GM12878 (cell line): ENCODE data around the gene TEX2. TPM values are rescaled to one million over a fixed set of nuclear protein-coding genes. Genes with fewer than 3 reads are reported as not detected.

Source experiments
- ATAC-seq: fragments of 200-7000 bp; cut with Tn5 transposase; 3 replicates; pipeline ENCODE4 v1.9.1; 2020; ENCODE audit warnings: mild to moderate bottlenecking, moderate library complexity
- BruUV-seq: library from RNA; stranded (reverse); fragments of 400-500 nt; replicated peaks from 2 replicates; lab custom pipeline; 2021; lab: Mats Ljungman, UMichigan
- CTCF ChIA-PET: fragments of 300-600 bp; sonication (Branson Sonifier 250); formaldehyde crosslinking; extraction: SDS; loops from one replicate; lab custom pipeline; 2021; ENCODE audit warnings: inconsistent platforms; lab: Yijun Ruan, JAX
- POLR2A ChIA-PET: fragments of 350-600 bp; formaldehyde crosslinking; extraction: SDS; loops from one replicate; lab custom pipeline; 2021; ENCODE audit warnings: inconsistent platforms; lab: Charles Lee
- RAD21 ChIA-PET: fragments of 300-600 bp; sonication (Branson Sonifier 250); formaldehyde crosslinking; loops from one replicate; lab custom pipeline; 2023; ENCODE audit warnings: antibody characterized with exemption; ENCODE audit not compliant: unreplicated experiment; lab: Charles Lee
- SMC1A ChIA-PET: fragments of 300-600 bp; sonication (Branson Sonifier 250); formaldehyde crosslinking; loops from one replicate; lab custom pipeline; 2023; ENCODE audit not compliant: unreplicated experiment, uncharacterized antibody; lab: Charles Lee
- DNase-seq: peaks from one replicate; pipeline ENCODE4 v3.0.0-alpha.2; 2011; ENCODE audit warnings: low read depth, low spot score
- FAIRE-seq: peaks from 3 replicates; lab custom pipeline; 2011; peaks lifted over from hg19 to GRCh38; lab: Jason Lieb, UNC
- H2AFZ ChIP-seq: 2 replicates; pipeline ENCODE4 v1.6.0; 2011; ENCODE audit warnings: low read depth, low read length, control low read depth; ENCODE audit not compliant: control insufficient read depth
- H3K27ac ChIP-seq: 2 replicates; pipeline ENCODE4 v1.5.1; 2011; ENCODE audit warnings: control low read depth; ENCODE audit not compliant: control insufficient read depth, insufficient read depth
- H3K27me3 ChIP-seq, 2 experiments: replicated peaks in 1 of 2; 2 replicates each; pipeline versions ENCODE4 v1.6.0 to v1.6.1; 2011; ENCODE audit warnings: low read length in 1 of 2; ENCODE audit not compliant: control insufficient read depth in 2 of 2, insufficient read depth in 2 of 2
- H3K36me3 ChIP-seq, 2 experiments: 2 replicates each; pipeline ENCODE4 v1.5.1; 2011; ENCODE audit warnings: low read length in 1 of 2; ENCODE audit not compliant: control insufficient read depth in 2 of 2, insufficient read depth in 2 of 2
- H3K4me1 ChIP-seq: 2 replicates; pipeline ENCODE4 v1.6.1; 2011; ENCODE audit warnings: mild to moderate bottlenecking, low read length, moderate library complexity, mixed read lengths; ENCODE audit not compliant: control insufficient read depth, insufficient read depth
- H3K4me2 ChIP-seq: 2 replicates; pipeline ENCODE4 v1.6.0; 2011; ENCODE audit warnings: control low read depth; ENCODE audit not compliant: control insufficient read depth, insufficient read depth
- H3K4me3 ChIP-seq: fragments of 200-600 bp; sonication (generic); 2 replicates; pipeline ENCODE4 v1.5.1; 2016
- H3K79me2 ChIP-seq: 2 replicates; pipeline ENCODE4 v1.6.0; 2011; ENCODE audit warnings: low read length; ENCODE audit not compliant: control insufficient read depth, insufficient read depth
- H3K9ac ChIP-seq: 2 replicates; pipeline ENCODE4 v1.8.0; 2011; ENCODE audit warnings: low read length, control low read depth, mixed read lengths; ENCODE audit not compliant: control insufficient read depth, insufficient read depth
- H3K9me3 ChIP-seq: replicated peaks from 3 replicates; pipeline ENCODE4 v1.5.1; 2011; ENCODE audit warnings: mild to moderate bottlenecking, low read length; ENCODE audit not compliant: control insufficient read depth, insufficient read depth
- H4K20me1 ChIP-seq: 2 replicates; pipeline ENCODE4 v1.6.0; 2011; ENCODE audit not compliant: control insufficient read depth, insufficient read depth
- HCFC1 ChIP-seq: fragments of 150-350 bp; IDR thresholded peaks from 2 replicates; pipeline ENCODE4 v1.6.1; 2014; ENCODE audit warnings: low read length
- NR2F1 ChIP-seq: fragments of 450-650 bp; conservative IDR thresholded peaks from 2 replicates; pipeline ENCODE4 v1.6.1; 2017; ENCODE audit warnings: mild to moderate bottlenecking
- SUZ12 ChIP-seq: fragments of 200-600 bp; sonication (generic); IDR thresholded peaks from one replicate; pipeline ENCODE4 v1.6.1; 2018; ENCODE audit warnings: antibody characterized with exemption, mild to moderate bottlenecking; ENCODE audit not compliant: unreplicated experiment
- TBL1XR1 ChIP-seq: IDR thresholded peaks from 2 replicates; pipeline ENCODE4 v1.6.1; 2012; ENCODE audit warnings: low read depth, low read length, improper control_type of control experiment
- ZBED1 ChIP-seq: IDR thresholded peaks from 2 replicates; pipeline ENCODE4 v1.6.1; 2016; ENCODE audit warnings: borderline replicate concordance
- ZNF207 ChIP-seq: fragments of 450-650 bp; IDR thresholded peaks from 2 replicates; pipeline ENCODE4 v1.6.1; 2014; ENCODE audit warnings: antibody characterized with exemption, mild to moderate bottlenecking, borderline replicate concordance
- WGBS: methylation state at CpG from one replicate; pipeline ENCODE4 v1.1.6; 2016; ENCODE audit warnings: low lambda C conversion rate; ENCODE audit not compliant: insufficient replicate concordance, insufficient coverage; ENCODE audit errors: missing lambda C conversion rate; 5-methylcytosine and 5-hydroxymethylcytosine counted together
- in situ Hi-C: fragments of 300-500 bp; cut with MboI; formaldehyde crosslinking; loops from 9 replicates; pipeline ENCODE4 v1.14.3; 2018; ENCODE audit warnings: mixed read lengths
- intact Hi-C: fragments of 100-400 bp; cut with micrococcal nuclease; formaldehyde crosslinking; loops from one replicate; pipeline ENCODE4 v1.14.2; 2022; ENCODE audit not compliant: unreplicated experiment
- polyA plus RNA-seq, 11 experiments: library from polyadenylated mRNA; depleted of rRNA in 4 of 11; unstranded in 6 of 11; stranded (reverse) in 5 of 11; fragments of >200 nt; fragmentation: Nextera tagmentation in 4 of 11; fragmentation: Illumina TruSeq in 1 of 11; extraction: Ambion mirVana in 4 of 11; extraction: Trizol in 1 of 11; gene quantifications; 1 replicate in 1 of 11; 2 replicates in 10 of 11; pipeline versions ENCODE4 v1.2.1 to v1.2.3, GENCODE V29; 2011 to 2016; ENCODE audit warnings: inconsistent platforms in 2 of 11, missing spikeins in 2 of 11, low read depth in 1 of 11
- total RNA-seq, 4 experiments: library from RNA; depleted of rRNA in 3 of 4; stranded (reverse); fragments of >200 nt in 3 of 4; fragmentation: Illumina TruSeq in 1 of 4; extraction: Trizol in 1 of 4; gene quantifications; 2 replicates each; pipeline versions ENCODE4 v1.2.1 to v1.2.3, GENCODE V29; 2013 to 2021
- TF ChIP-seq, protein P1 (sequence below): fragments of 450-650 bp; IDR thresholded peaks from 2 replicates; pipeline ENCODE4 v1.6.1; 2016; ENCODE audit warnings: mild to moderate bottlenecking

The TEX2 gene
- total and polyA plus RNA-seq, 10 of the 15 experiments (the other 5 are each of a cell fraction or from before 2014, with no cell fraction given) = 3.8 to 19.9 (median 15.8) TPM

DNA sequence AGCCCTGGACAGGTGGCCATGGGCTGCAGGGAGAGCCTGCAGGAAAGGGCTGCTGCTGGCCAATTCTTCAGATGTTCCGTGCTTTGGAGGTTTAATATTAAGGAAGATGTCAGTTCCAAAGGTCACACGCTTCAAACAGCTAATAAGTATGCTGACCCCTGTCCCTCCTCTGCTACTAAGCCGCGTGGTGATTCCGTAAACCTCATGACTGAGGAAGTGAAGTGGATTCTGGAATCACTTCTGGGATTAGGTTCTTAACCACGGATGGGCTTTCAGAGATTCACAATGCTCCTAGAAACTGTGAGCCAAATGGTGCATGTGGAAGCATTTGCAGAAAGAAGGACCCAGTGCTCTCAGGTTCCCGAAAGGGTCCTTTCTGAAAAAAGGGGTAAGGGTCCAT, 104.7 kb downstream of the TEX2 start (continued):
- no peak for TF ChIP-seq NR2F1
- TF ChIP-seq, protein P1, sequence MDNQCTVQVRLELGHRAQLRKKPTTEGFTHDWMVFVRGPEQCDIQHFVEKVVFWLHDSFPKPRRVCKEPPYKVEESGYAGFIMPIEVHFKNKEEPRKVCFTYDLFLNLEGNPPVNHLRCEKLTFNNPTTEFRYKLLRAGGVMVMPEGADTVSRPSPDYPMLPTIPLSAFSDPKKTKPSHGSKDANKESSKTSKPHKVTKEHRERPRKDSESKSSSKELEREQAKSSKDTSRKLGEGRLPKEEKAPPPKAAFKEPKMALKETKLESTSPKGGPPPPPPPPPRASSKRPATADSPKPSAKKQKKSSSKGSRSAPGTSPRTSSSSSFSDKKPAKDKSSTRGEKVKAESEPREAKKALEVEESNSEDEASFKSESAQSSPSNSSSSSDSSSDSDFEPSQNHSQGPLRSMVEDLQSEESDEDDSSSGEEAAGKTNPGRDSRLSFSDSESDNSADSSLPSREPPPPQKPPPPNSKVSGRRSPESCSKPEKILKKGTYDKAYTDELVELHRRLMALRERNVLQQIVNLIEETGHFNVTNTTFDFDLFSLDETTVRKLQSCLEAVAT = no peak
- no peak for TF ChIP-seq SUZ12
- no peak for TF ChIP-seq ZBED1
- no peak for TF ChIP-seq ZNF207
- TF ChIP-seq, all 136 proteins: peak for 0

DNA sequence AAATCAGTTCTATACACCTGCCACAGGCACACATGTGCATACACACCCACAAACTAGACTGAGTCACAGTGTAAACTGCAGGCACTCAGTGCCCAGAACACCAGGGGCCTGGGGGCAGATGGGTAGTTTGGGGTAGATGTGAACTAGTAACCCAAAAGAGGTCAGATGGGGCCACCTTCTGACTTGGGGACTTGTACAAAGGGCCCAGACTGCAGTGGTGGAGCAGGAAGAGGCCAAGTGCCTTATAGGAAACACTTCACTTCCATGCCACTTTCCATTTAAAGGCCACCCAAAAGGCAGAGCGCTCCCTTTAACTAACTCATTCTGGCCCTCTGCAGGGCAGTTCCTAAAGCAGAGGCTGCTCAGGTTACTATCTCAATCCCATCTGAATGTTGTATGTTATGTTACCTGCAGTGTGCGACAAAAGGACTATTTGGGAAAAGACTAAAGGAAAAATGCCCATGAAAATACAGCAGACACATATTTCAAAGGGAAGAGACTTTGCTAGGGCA, 105.3 kb downstream of the TEX2 start:
- ATAC-seq (no peak), FAIRE-seq (no peak), DNase-seq (no peak)
- no peaks in the 10 kb centered on the region for H4K20me1 ChIP-seq
- no peaks in the 10 kb centered on the region for H3K9me3 ChIP-seq
- RAD21 ChIA-PET = no interaction called here
- no peak overlapping the region for H3K27ac ChIP-seq
- H3K9ac ChIP-seq = no peak overlapping the region
- H2AFZ ChIP-seq = no peak overlapping the region
- no peak overlapping the region for H3K4me3 ChIP-seq
- CTCF ChIA-PET = interaction anchor here (1.5 kb wide), 1 partner anchor 9 kb away, joined by 3 read pairs; no protein-coding TSS in a partner anchor
- H3K4me1 ChIP-seq = no peaks in the 10 kb centered on the region
- BruUV-seq = no TSS peak
- no peaks in the 10 kb centered on the region for H3K79me2 ChIP-seq
- 94% methylated on average over 2 of the region's 2 CpGs for WGBS
- H3K27me3 ChIP-seq = no peaks in the 10 kb centered on the region
- TF ChIP-seq NR2F1 (no peak), TBL1XR1 (no peak), HCFC1 (no peak)
- in situ Hi-C loops (no loop called here), intact Hi-C loops (no loop called here)
- H3K36me3 ChIP-seq = peaks cover 0 to 3% of the 10 kb centered on the region in 2 experiments; a peak in 3 of 4 replicates
- no peak overlapping the region for H3K4me2 ChIP-seq
- POLR2A ChIA-PET = no interaction called here
- SMC1A ChIA-PET = no interaction called here
